PC-9 (cell line): Measurements from ENCODE around the gene COL11A2. TPM values are rescaled to one million over a fixed set of nuclear protein-coding genes. Genes with fewer than 3 reads are reported as not detected.

Experiments
- BruUV-seq: library from RNA; stranded (reverse); fragments of 400-500 nt; replicated peaks from 2 replicates; lab custom pipeline; 2021; lab: Mats Ljungman, UMichigan
- CTCF ChIA-PET: fragments of 300-600 bp; sonication (Branson Sonifier 250); formaldehyde crosslinking; loops from one replicate; lab custom pipeline; 2022; ENCODE audit warnings: antibody characterized with exemption; lab: Charles Lee
- POLR2A ChIA-PET: fragments of 300-600 bp; sonication (Branson Sonifier 250); formaldehyde crosslinking; loops from one replicate; lab custom pipeline; 2022; ENCODE audit warnings: antibody characterized with exemption; ENCODE audit not compliant: unreplicated experiment; lab: Charles Lee
- DNase-seq, 2 experiments: peaks; one replicate each; pipeline versions ENCODE4 v3.0.0 to v3.0.0-alpha.2; 2015 to 2022; ENCODE audit warnings: mixed read lengths in 1 of 2
- H2AFZ ChIP-seq: fragments of 200-600 bp; sonication (generic); 2 replicates; pipeline ENCODE4 v1.8.1; 2017; ENCODE audit warnings: antibody characterized with exemption
- H3F3A ChIP-seq: fragments of 200-600 bp; sonication (generic); 2 replicates; pipeline ENCODE4 v1.8.1; 2017; ENCODE audit warnings: antibody characterized with exemption, mild to moderate bottlenecking, low read depth; ENCODE audit not compliant: insufficient read depth
- H3K27ac ChIP-seq: fragments of 200-600 bp; sonication (generic); 2 replicates; pipeline ENCODE4 v1.6.1; 2016; ENCODE audit warnings: mixed run types
- H3K27me3 ChIP-seq: fragments of 200-600 bp; sonication (generic); 2 replicates; pipeline ENCODE4 v1.6.1; 2016; ENCODE audit warnings: low read depth, mixed run types; ENCODE audit not compliant: insufficient read depth
- H3K36me3 ChIP-seq: fragments of 200-600 bp; sonication (generic); 2 replicates; pipeline ENCODE4 v1.6.1; 2016; ENCODE audit warnings: low read depth, mixed run types
- H3K4me1 ChIP-seq: fragments of 200-600 bp; sonication (generic); replicated peaks from 2 replicates; pipeline ENCODE4 v1.6.1; 2016; ENCODE audit warnings: mixed run types; ENCODE audit not compliant: insufficient read depth
- H3K4me2 ChIP-seq: fragments of 200-600 bp; sonication (generic); 2 replicates; pipeline ENCODE4 v1.6.1; 2017; ENCODE audit warnings: mixed run types
- H3K4me3 ChIP-seq: fragments of 200-600 bp; sonication (generic); 2 replicates; pipeline ENCODE4 v1.6.1; 2016; ENCODE audit warnings: mixed run types
- H3K79me2 ChIP-seq: fragments of 200-600 bp; sonication (generic); 2 replicates; pipeline ENCODE4 v1.6.1; 2017; ENCODE audit warnings: low read depth, mixed run types
- H3K9me2 ChIP-seq: fragments of 200-600 bp; sonication (generic); 2 replicates; pipeline ENCODE4 v1.8.1; 2017; ENCODE audit warnings: mild to moderate bottlenecking; ENCODE audit not compliant: insufficient read depth
- H3K9me3 ChIP-seq: fragments of 200-600 bp; sonication (generic); 2 replicates; pipeline ENCODE4 v1.8.1; 2016; ENCODE audit warnings: low read depth; ENCODE audit not compliant: insufficient read depth
- H4K20me1 ChIP-seq: fragments of 200-600 bp; sonication (generic); 2 replicates; pipeline ENCODE4 v1.8.1; 2017; ENCODE audit not compliant: insufficient read depth
- CTCF ChIP-seq: fragments of 200-600 bp; sonication (generic); conservative IDR thresholded peaks from 2 replicates; pipeline ENCODE4 v1.6.1; 2017; ENCODE audit warnings: mixed run types, antibody characterized with exemption, mild to moderate bottlenecking, moderate library complexity
- EZH2 ChIP-seq: fragments of 200-600 bp; sonication (generic); IDR thresholded peaks from 2 replicates; pipeline ENCODE4 v1.8.0; 2017; ENCODE audit warnings: antibody characterized with exemption, low read depth
- intact Hi-C: fragments of 100-400 bp; cut with micrococcal nuclease; formaldehyde crosslinking; loops from one replicate; pipeline ENCODE4 v1.10.0; 2022; ENCODE audit not compliant: unreplicated experiment
- total RNA-seq: library from RNA; stranded (reverse); gene quantifications from 2 replicates; pipeline ENCODE4 v1.2.3, GENCODE V29; 2021

COL11A2 gene
- total RNA-seq, 1 experiment from 2014 or later = 2.2 TPM

- Histone ChIP-seq H3K9me2 (no peaks in the 10 kb centered on the region), H3K9me3 (no peaks in the 10 kb centered on the region), H3K4me2 (peak overlapping the region; percentile 88), H4K20me1 (peaks cover 6% of the 10 kb centered on the region; the same call in 1 of the 2 replicates), H3K27ac (0 out of 2 replicates have a peak overlapping the region, but pooled peaks have one; percentile 14), H3K36me3 (peaks cover 29% of the 10 kb centered on the region), H3K79me2 (peaks cover 23% of the 10 kb centered on the region), H3K27me3 (no peaks in the 10 kb centered on the region), H3F3A (peaks cover 39% of the 10 kb centered on the region; the same call in 1 of the 2 replicates), H3K4me1 (peaks cover 38% of the 10 kb centered on the region), H3K4me3 (no peak overlapping the region), H2AFZ (no peak overlapping the region)
- intact Hi-C loops = loop anchor here (10.0 kb wide), 2 partner anchors 69 to 209 kb away; partner anchors contain the start of genes B3GALT4, CUTA, PHF1 and RPS18
- TF ChIP-seq CTCF = no peak
- TF ChIP-seq EZH2 = no peak
- POLR2A ChIA-PET = interaction anchor here (0.5 kb wide), 1 partner anchor 44 kb away, joined by 5 read pairs; no protein-coding TSS in a partner anchor
- CTCF ChIA-PET = no interaction called here
- DNase-seq = no peak
- BruUV-seq = TSS peak; percentile 9
Measured at GRCh38 chr6:33206027-33206863, 14.0 kb upstream of the COL11A2 start.

GRCh38 chr6:33205191-33206026 lies 13.1 kb upstream of the COL11A2 start:
- Histone ChIP-seq H3K79me2 (peaks cover 28% of the 10 kb centered on the region), H4K20me1 (peaks cover 6% of the 10 kb centered on the region; the same call in 1 of the 2 replicates), H2AFZ (peak overlapping the region; percentile 93), H3K27ac (peak overlapping the region; percentile 58), H3K36me3 (peaks cover 29% of the 10 kb centered on the region), H3K4me2 (peak overlapping the region; percentile 88), H3K27me3 (no peaks in the 10 kb centered on the region), H3K4me1 (peaks cover 38% of the 10 kb centered on the region), H3K4me3 (peak overlapping the region; percentile 80), H3F3A (peaks cover 34% of the 10 kb centered on the region; the same call in 1 of the 2 replicates), H3K9me2 (no peaks in the 10 kb centered on the region), H3K9me3 (no peaks in the 10 kb centered on the region)
- intact Hi-C loops = loop anchor here (10.0 kb wide), 2 partner anchors 69 to 209 kb away; partner anchors contain the start of genes B3GALT4, CUTA, PHF1 and RPS18
- POLR2A ChIA-PET = interaction anchor here (0.5 to 0.7 kb wide), 2 partner anchors 45 to 60 kb away, joined by 4 to 5 read pairs; no protein-coding TSS in a partner anchor
- no TSS peak for BruUV-seq
- no peak for TF ChIP-seq EZH2
- TF ChIP-seq CTCF = no peak
- peak; percentile 73 to 77 for DNase-seq
- CTCF ChIA-PET = no interaction called here
